Measurements from ENCODE around the gene KIF16B. TPM values are rescaled to one million over a fixed set of nuclear protein-coding genes. Genes with fewer than 3 reads are reported as not detected.

Gene KIF16B
- total and polyA plus RNA-seq, 2 experiments from 2014 or later, result 9.3 to 21.8 TPM

DNA sequence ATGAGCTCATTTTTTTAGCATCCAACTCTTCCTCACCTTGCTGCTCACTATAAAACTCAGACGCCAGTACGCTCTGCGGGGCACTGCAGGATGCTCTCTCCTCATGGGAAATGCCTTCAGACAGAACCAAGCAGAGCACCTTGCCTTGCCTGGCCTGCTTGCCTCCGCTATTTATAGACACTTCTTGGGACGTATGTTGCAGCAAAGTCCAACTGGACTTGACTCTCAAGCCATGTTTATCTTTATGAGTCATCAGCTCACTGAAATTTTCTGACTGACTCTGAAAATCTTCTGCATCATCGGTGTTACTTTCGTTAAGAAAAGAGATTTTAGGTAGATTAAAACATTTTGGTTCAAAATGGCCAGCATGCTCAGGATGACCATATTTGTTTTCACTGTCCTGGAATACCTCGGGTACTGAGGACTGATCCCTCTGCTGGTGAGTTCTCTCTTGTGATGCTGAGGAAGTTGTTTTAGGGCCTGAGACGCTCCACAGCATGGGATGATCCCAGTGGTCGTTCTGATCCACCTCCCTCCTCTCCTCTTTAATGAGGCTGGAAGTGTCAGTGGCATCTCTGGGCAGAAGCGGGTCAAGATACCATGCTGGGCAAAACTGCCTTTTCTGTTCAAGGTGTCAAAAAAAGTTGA is 204.5 kb downstream of the KIF16B start:
- 70% methylated on average over 11 of the region's 11 CpGs for WGBS (ENCODE audit: low lambda C conversion rate, missing lambda C conversion rate)
- Histone ChIP-seq H3K4me2 (peak overlapping the region; percentile 42), H3K79me2 (no peaks in the 10 kb centered on the region), H3K4me1 (ENCODE audit: insufficient read depth) (peaks cover 6% of the 10 kb centered on the region), H3K9me3 (ENCODE audit: low read depth) (no peaks in the 10 kb centered on the region), H2AFZ (no peak overlapping the region), H3K9me2 (replicated peaks; ENCODE audit: insufficient read depth) (no peaks in the 10 kb centered on the region), H3K36me3 (replicated peaks; ENCODE audit: insufficient read depth, low read depth) (no peaks in the 10 kb centered on the region), H4K20me1 (ENCODE audit: insufficient read depth, poor library complexity, severe bottlenecking) (no peaks in the 10 kb centered on the region), H3K27me3 (no peaks in the 10 kb centered on the region), H3K27ac (peak overlapping the region; percentile 62), H3K4me3 (no peak overlapping the region)
- TF ChIP-seq EZH2phosphoT487 (IDR thresholded peaks at IDR 0.05; ENCODE audit: low read depth, severe bottlenecking, unreplicated experiment) (no peak), CTCF (IDR thresholded peaks at IDR 0.05; ENCODE audit: poor library complexity) (no peak), EZH2 (IDR thresholded peaks at IDR 0.05; ENCODE audit: borderline replicate concordance) (no peak)
- peak; percentile 63 for DNase-seq (ENCODE audit: low spot score)

DNA sequence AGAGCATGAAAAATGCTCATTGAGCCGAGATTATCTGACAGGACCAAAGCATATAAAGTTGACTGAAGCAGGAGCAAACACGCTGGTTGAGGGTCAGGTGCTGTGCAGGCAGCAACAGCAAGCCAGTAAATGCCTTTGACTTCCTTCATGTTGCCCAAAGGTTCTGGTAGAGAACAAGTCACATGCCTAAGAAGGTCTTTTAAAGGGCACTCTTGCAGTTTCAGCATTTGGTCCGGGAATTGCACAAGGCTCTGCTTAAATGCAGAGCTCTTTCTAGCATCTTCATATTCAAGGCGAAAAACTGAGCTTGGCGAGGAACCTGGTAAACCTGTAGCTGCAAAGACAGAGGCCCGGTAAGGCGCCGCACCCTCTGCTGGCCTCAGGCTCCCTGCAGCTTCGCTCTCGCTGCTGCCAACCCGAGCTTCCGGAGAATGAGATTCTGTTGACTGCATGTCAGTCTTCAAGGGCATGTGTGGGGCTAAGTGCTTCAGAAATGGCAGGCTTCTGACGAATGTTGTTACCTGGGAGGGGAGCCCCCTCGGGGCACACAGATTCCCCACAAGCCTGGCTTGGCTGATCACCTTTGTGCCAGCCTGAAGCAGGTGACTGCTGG is 205.2 kb downstream of the KIF16B start:
- Histone ChIP-seq H3K4me3 (no peak overlapping the region), H3K4me1 (ENCODE audit: insufficient read depth) (peaks cover 6% of the 10 kb centered on the region), H3K79me2 (no peaks in the 10 kb centered on the region), H3K9me2 (replicated peaks; ENCODE audit: insufficient read depth) (no peaks in the 10 kb centered on the region), H3K4me2 (peak overlapping the region; percentile 42), H3K36me3 (replicated peaks; ENCODE audit: insufficient read depth, low read depth) (no peaks in the 10 kb centered on the region), H2AFZ (no peak overlapping the region), H3K9me3 (ENCODE audit: low read depth) (no peaks in the 10 kb centered on the region), H4K20me1 (ENCODE audit: insufficient read depth, poor library complexity, severe bottlenecking) (no peaks in the 10 kb centered on the region), H3K27ac (peak overlapping the region; percentile 62), H3K27me3 (no peaks in the 10 kb centered on the region)
- no peak for TF ChIP-seq CTCF (IDR thresholded peaks at IDR 0.05; ENCODE audit: poor library complexity)
- no peak for TF ChIP-seq EZH2 (IDR thresholded peaks at IDR 0.05; ENCODE audit: borderline replicate concordance)
- no peak for TF ChIP-seq EZH2phosphoT487 (IDR thresholded peaks at IDR 0.05; ENCODE audit: low read depth, severe bottlenecking, unreplicated experiment)
- DNase-seq (ENCODE audit: low spot score), result no peak
- WGBS (ENCODE audit: low lambda C conversion rate, missing lambda C conversion rate), result 96% methylated on average over 14 of the region's 14 CpGs

GRCh38 chr20:16366529-16366928 is 206.7 kb downstream of the KIF16B start:
- H3K9me2 ChIP-seq (replicated peaks; ENCODE audit: insufficient read depth), result no peaks in the 10 kb centered on the region
- no peaks in the 10 kb centered on the region for H3K9me3 ChIP-seq (ENCODE audit: low read depth)
- H3K4me3 ChIP-seq, result no peak overlapping the region
- TF ChIP-seq EZH2phosphoT487 (IDR thresholded peaks at IDR 0.05; ENCODE audit: low read depth, severe bottlenecking, unreplicated experiment) (no peak), EZH2 (IDR thresholded peaks at IDR 0.05; ENCODE audit: borderline replicate concordance) (no peak), CTCF (IDR thresholded peaks at IDR 0.05; ENCODE audit: poor library complexity) (no peak)
- H4K20me1 ChIP-seq (ENCODE audit: insufficient read depth, poor library complexity, severe bottlenecking), result no peaks in the 10 kb centered on the region
- H3K36me3 ChIP-seq (replicated peaks; ENCODE audit: insufficient read depth, low read depth), result no peaks in the 10 kb centered on the region
- H3K4me2 ChIP-seq, result no peak overlapping the region
- H3K79me2 ChIP-seq, result no peaks in the 10 kb centered on the region
- H2AFZ ChIP-seq, result no peak overlapping the region
- WGBS (ENCODE audit: low lambda C conversion rate, missing lambda C conversion rate), result 94% methylated on average over 5 of the region's 5 CpGs
- no peak overlapping the region for H3K27ac ChIP-seq
- H3K27me3 ChIP-seq, result no peaks in the 10 kb centered on the region
- peaks cover 11% of the 10 kb centered on the region for H3K4me1 ChIP-seq (ENCODE audit: insufficient read depth)
- no peak for DNase-seq (ENCODE audit: low spot score)

Measured in hepatocyte (in vitro differentiated cells).